ENCODE measurements around the gene PDSS2.

DNA sequence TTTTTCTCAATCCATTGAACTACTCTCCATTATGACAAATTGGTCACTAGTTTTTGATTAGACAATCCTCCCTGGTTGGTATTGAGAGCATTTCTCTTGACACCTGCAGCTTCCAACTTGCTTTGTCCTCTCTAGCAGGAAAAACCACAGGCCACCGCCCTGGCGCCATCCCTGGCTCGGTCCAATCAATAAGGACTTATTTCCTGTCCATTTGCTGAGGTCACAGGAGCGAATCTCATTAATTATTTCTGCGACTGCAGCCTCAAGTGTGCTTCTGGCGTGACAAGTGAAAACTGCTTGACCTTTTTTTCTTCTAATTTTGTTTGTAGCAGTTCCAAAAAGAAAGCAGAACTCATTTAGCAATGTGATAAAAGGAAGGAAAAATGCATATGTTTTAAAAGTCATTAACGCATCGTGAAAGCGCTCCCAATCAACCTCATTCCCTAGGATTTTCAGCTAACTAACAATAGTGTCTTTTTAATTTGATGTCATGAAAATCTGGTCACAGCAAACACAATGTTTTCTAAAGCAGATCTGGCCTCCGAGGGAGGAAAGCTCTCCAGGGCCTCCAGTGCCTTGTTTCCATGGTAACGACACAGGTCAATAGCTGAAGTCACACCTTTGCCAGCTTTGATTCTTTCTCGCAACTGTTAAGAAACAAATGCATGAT, 305.1 kb downstream of the PDSS2 start:
- no peak for TF ChIP-seq POLR2AphosphoS5 (IDR thresholded peaks at IDR 0.05; ENCODE audit: low read depth, low read length)
- TF ChIP-seq, protein P1, sequence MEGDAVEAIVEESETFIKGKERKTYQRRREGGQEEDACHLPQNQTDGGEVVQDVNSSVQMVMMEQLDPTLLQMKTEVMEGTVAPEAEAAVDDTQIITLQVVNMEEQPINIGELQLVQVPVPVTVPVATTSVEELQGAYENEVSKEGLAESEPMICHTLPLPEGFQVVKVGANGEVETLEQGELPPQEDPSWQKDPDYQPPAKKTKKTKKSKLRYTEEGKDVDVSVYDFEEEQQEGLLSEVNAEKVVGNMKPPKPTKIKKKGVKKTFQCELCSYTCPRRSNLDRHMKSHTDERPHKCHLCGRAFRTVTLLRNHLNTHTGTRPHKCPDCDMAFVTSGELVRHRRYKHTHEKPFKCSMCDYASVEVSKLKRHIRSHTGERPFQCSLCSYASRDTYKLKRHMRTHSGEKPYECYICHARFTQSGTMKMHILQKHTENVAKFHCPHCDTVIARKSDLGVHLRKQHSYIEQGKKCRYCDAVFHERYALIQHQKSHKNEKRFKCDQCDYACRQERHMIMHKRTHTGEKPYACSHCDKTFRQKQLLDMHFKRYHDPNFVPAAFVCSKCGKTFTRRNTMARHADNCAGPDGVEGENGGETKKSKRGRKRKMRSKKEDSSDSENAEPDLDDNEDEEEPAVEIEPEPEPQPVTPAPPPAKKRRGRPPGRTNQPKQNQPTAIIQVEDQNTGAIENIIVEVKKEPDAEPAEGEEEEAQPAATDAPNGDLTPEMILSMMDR (IDR thresholded peaks at IDR 0.05), result no peak
- no peak for TF ChIP-seq SIN3A (IDR thresholded peaks at IDR 0.05; ENCODE audit: borderline replicate concordance, insufficient read depth, low read depth, low read length)

Data from Panc1 (cell line).